DMS153 treated with DMSO at 0.1 percent for 48 hours (cell line): Measurements from ENCODE around the gene ALOX5AP.
A peak's percentile ranks its signal among the peaks of the same experiment; 100 is the strongest.

Experiments used
- DNase-seq: peaks from one replicate; lab custom pipeline; 2025; ENCODE audit not compliant: unreplicated experiment; lab: John Stamatoyannopoulos, UW

The ALOX5AP gene

GRCh38 chr13:30796132-30796572 is 60.8 kb downstream of the ALOX5AP start:
- peak; percentile 6 for DNase-seq

- DNase-seq, result peak; percentile 9
Observed at GRCh38 chr13:30796631-30797601, 61.6 kb downstream of the ALOX5AP start.

GRCh38 chr13:30797847-30798535 is 62.6 kb downstream of the ALOX5AP start:
- no peak for DNase-seq

GRCh38 chr13:30798776-30799355 is 63.5 kb downstream of the ALOX5AP start:
- DNase-seq, result no peak

- no peak for DNase-seq
Observed at GRCh38 chr13:30799356-30799824, 64.0 kb downstream of the ALOX5AP start.

GRCh38 chr13:30800107-30800506 is 64.8 kb downstream of the ALOX5AP start:
- no peak for DNase-seq

GRCh38 chr13:30802501-30802900 is 67.2 kb downstream of the ALOX5AP start:
- DNase-seq, result no peak

- peak; percentile 80 for DNase-seq
Observed at GRCh38 chr13:30802953-30803478, 67.7 kb downstream of the ALOX5AP start.

GRCh38 chr13:30803749-30804148 is 68.4 kb downstream of the ALOX5AP start:
- DNase-seq, result no peak

- DNase-seq, result no peak
Observed at GRCh38 chr13:30804474-30804873, 69.1 kb downstream of the ALOX5AP start.

- DNase-seq, result no peak
Observed at GRCh38 chr13:30805132-30805537, 69.8 kb downstream of the ALOX5AP start.

- DNase-seq, result no peak
Observed at GRCh38 chr13:30805603-30806011, 70.3 kb downstream of the ALOX5AP start.

GRCh38 chr13:30806784-30807183 is 71.4 kb downstream of the ALOX5AP start:
- no peak for DNase-seq

GRCh38 chr13:30807392-30807791 is 72.0 kb downstream of the ALOX5AP start:
- no peak for DNase-seq

GRCh38 chr13:30808600-30808999 is 73.3 kb downstream of the ALOX5AP start:
- DNase-seq, result no peak

- DNase-seq, result no peak
Observed at GRCh38 chr13:30809787-30810186, 74.4 kb downstream of the ALOX5AP start.

- DNase-seq, result peak; percentile 31
Observed at GRCh38 chr13:30810261-30810701, 74.9 kb downstream of the ALOX5AP start.

- no peak for DNase-seq
Observed at GRCh38 chr13:30810801-30811200, 75.5 kb downstream of the ALOX5AP start.
